Stimulated activated CD4-positive, alpha-beta T cell treated with anti-CD3 and anti-CD28 coated beads, Interleukin-2, amount 100 ng/mL, for 24 hours (primary cell): ENCODE measurements around the gene RPS25.
"Not testable (repeated sequence)": the region's sequence is repeated elsewhere in the genome, so short reads cannot be mapped to it uniquely, and the experiment has no call there.

Source experiments
- DNase-seq, 2 donors: peaks; one replicate each; pipeline ENCODE4 v3.0.0-alpha.2; 2020

The RPS25 gene

DNA sequence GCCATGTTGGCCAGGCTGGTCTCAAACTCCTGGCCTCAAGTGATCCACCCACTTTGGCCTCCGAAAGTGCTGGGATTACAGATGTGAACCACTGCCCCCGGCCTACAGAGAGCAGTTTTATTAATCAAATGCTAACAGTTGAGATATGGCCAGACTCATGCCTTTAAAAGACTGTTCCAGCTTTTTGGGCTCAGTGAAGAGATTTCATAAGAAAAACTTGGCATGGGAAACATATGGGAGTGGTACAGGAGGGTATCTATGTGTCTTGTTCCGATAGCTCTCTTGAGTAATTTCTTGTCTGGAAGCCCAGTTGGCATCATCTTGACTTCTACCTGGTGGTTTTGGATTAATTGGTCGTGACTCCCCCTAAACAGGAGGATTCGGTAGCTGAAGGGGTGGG, 20.7 kb upstream of the RPS25 start:
- no peak for DNase-seq

DNA sequence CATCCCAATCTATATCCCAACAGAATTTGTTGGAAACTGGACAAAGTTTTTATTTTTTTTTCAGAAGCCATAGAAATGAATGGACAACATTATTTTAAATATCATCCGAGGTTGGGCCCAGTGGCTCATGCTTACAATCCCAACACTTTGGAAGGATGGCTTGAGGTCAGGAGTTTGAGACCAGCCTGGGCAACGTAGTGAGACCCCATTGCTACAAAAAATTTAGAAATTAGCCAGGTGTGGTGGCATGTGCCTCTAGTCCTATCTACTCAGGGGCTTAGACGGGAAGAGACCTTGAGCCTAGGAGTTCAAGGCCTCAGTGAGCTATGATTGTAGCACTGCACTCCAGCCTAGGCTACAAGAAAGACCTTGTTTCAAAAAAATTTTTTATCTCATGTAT, 16.7 kb upstream of the RPS25 start:
- no peak for DNase-seq

DNA sequence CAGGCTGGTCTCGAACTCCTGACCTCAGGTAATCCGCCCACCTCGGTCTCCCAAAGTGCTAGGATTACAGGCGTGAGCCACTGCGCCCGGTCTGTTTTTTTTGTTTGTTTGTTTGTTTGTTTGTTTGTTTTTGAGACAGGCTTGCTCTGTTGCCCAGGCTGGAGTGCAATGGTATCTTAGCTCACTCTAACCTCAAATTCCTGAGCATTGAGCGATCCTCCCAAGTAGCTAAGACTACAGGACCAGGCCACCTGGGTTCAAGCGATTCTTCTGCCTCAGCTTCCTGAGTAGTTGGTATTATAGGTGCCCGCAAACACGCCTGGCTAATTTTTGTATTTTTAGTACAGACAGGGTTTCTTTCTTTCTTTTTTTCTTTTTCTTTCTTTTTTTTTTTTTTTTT, 15.3 kb upstream of the RPS25 start:
- DNase-seq: not testable (repeated sequence)

DNA sequence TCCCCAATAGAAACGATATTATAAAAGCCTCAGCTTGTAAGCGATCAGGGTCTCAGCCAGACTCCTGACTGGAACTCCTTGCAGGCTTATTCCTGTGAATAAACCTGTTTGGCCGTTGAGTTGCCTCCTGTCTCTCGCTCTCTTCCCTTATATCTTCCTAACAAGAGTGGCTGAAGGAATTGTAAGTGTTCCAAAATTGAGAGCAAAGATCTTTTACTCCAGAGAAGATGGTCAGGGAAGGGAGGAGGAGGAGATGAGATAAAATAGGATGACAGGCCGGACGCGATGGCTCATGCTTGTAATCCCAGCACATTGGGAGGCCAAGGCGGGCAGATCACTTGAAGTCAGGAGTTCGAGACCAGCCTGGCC, 13.8 kb upstream of the RPS25 start:
- no peak for DNase-seq

DNA sequence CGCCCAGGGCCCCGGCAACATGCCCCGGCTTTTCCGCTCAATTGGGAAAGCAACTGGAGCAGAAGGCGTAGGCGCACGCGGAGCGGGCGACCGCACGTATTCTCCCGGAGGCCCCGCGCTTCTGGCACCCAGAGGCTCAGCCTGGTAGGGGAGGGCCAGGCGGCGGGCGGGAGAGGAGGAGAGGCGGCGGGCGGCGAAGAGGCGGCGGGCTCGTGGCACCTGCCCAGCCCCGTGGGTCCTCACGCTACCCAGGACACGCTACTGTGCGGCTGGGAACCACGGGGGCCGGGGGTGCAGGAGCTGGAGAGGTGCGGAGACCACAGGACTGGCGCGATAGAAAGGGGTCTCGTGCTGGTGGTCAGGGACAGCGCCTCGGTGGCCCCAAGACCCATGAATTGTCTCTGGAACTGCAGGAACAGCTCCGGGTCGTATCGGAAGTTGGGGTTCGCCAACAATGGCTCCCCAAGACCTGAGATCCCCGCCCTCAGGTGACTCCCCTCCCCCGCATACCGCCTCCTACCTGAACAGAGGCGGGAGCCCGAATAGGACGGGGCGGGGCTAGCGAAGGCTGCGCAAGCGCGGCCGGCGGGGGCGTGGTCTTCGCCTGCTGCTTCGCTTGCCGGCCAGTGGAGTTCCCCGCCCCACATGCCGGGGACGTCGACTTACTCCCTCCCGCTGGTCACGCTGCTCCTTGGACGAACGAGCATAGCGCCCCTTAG, 12.3 kb upstream of the RPS25 start, which contains the start of gene SLC37A4:
TSS of gene SLC37A4 (minus strand) at position 549 of the 719 bp plus-strand sequence.
- DNase-seq: peak; percentile 97 to 100

DNA sequence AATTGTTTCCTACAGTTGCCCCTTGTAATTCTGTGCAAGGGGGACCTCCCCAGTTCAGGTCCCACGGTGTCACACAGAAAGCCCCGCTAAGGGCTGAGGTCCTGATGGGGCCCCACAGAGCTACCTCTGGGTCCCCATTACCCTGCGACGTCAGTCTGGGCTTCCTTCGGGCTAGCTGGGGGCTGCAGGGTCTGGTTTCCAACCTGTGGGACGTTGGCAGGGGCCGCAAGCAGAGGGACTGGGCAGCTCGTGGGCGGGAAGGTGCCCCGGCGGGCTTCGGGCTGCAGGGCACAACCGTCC, 11.8 kb upstream of the RPS25 start:
- no peak for DNase-seq

DNA sequence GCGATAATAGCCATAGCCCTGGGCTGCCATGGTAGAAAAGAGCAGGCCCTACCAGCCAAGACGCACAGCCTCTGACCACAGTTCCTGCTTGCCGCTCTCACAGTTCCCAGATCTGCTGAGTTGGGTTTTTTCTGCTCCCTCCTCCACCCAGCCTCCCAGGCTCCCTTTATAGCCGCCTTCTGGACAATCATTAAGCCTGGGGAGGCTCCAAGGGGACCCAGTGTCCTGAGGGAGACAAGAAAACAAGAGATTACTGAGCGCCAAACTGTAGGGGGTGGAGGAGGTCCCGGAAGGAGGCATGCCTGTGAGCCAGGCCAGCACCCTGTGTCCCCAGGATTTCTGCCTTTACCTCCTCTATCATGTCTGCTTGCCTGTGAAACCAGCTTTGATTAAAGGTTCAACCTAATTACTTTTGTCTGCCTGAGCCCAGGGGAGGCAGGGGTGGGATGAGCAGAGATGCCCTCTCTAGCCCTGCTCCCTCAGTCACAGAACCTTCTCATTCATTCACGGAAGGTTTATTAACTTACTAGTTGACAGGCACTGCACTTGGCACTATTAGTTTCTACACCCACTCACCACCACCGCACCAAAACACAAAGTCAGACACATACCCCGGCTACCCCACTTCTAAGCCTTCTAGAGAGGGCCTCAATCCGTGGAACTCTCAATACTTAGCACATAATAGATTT, 11.3 kb upstream of the RPS25 start:
- peak; percentile 52 to 67 for DNase-seq

DNA sequence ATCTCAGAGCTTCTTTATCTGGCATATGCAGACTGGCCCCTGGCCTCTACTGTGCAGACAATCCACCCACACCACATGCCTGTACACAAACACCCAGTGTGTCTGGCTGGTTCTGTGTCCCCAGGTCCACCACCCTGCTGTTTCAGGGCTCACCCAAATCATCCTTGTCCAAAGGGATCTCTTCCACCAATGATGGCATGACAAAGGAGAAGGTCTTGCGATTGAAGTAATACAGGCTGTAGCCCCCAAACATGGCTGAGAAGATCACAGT, 10.9 kb upstream of the RPS25 start:
- no peak for DNase-seq

DNA sequence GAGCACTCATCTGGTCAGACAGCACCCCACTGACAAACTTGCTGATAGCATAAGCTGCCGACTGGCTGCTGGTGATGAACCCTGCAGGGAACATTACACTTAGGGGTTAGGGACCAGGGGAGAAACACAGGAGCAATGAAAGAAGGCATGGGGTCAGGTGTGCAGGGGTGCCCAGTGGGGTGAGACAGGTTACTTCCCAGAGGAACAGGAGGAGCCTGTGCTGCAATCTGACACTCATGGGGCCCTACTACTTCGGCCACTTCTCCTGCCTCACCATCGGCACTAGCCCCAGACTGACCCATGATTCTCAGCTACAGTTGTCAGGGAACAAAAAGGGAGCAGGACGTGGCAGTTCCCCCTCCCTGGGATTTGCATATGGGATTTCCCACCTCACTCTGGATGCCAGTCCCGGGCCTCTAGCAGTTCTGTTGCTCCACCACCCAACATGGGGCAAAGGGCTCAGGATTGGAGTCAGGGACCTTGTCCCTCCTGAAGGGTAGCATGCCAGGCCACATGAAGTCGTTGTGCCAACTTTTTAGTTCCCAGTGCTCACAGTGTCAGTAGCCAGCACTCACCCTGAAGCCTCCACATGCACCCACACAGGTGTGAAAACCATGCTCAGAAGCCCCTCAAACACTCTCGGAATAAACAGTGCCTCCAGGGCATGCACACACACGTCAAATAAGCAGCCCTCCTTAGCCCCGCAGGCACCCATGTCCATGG, 10.4 kb upstream of the RPS25 start:
- no peak for DNase-seq

DNA sequence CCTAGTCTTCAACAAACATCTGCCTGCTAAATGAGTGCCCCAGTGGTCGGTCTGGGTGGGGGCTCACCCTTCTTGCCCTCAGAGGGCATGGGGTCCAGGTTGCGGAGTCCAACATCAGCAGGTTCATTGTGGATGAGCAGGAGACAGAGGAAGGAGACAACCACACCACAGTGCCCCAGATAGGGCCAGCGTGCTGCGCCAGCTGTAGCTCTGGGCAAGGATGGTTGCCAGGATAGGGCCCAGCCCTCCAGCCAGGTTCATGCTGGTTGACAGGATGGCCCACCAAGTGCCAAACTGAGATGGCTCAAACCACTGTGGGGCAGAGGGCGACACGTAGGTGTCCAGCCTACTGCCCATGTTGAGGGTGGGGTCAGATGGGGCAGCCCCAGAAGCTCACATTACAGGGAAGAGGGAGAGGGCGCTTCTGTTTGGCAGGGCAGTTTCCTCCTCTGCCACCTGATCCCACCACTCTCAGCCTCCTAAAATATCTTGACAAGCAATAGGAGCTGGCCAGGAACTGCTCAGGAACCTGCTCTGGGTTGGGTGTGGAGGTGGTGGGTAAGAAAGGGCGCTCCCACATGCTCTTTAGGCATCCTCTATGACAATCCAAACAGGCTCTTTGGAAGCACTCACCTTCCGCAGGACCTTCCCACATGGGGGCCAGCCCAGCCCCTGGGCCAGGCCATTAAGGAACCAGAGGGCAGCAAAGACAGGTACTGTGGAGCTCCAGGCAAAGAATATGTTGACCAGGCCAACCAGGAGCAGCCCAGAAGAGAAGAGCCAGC, 9.6 kb upstream of the RPS25 start:
- DNase-seq: no peak

DNA sequence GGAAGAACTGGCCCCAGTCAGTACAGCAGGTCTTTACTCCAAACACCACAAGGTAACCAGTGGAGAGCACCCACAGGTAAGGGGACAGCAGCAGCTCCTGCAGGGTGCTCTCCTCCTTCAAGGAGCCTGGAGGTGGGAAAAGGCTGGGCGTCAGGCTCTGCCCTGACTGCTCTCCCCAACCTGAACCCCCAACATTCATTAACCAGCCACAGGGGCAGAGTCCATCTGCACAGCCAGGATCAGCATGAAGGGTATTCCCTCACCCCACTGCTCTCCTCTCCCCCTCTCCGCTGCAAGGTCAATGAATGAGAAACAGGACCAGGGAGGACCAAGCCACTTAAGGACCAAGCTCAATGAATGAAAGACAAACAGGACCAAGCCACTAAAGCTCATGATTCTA, 8.8 kb upstream of the RPS25 start:
- no peak for DNase-seq

DNA sequence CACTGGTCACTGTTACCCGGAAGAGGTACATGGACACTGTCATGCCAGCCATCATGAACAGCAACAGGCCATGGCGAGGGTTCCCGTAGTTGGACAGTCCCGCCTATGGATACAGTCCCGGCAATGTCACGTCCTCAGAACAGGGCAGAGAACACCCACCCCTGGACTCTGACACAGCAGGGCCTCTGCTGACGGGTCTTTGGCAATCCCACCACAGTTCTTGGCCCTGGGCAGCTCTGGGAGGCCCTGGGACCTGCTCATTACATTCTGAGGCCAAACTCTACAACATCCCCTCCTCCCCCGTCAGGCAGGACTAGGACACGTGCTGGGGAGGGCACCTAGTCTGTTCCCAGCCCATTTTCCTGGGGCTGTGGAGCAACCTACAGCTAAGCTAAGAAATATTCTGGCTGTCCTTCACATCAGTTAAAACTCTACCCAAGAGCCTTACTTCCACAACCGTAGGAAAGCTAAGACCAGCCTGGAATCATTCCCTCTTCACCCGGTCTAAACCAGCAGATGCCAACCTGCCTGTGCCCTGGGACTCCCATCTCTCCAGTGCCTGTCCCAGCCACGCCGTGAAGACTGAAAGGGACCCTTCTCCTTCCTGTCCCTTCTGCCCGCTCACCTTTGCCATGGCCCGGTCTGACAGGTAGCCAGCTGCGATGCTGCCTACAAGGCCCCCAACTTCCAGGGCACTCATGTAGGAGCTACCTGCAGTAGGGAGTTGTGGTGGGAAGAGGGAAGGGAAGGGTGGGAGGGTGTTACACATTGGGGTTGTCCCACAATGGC, 8.0 kb upstream of the RPS25 start:
- DNase-seq: no peak

DNA sequence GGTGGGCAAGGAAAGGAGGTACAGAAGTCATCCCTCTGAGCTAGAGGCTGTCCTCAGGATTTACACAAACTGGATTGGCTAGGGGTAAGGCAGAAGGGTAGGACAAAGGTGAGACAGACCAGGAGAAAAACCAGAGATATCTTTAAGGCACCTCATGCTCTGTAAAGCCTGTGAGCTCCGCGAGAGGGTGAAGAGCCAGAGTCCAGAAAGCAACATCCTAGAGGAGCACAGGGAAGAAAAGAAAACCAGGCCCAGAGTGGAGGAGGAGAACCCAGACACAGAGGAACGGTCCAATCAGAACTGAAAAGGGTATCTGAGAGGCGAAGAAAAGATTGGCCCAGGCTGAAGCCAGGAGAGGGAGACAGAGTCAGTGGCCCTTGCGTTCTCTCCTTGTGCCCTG, 7.4 kb upstream of the RPS25 start:
- no peak for DNase-seq

DNA sequence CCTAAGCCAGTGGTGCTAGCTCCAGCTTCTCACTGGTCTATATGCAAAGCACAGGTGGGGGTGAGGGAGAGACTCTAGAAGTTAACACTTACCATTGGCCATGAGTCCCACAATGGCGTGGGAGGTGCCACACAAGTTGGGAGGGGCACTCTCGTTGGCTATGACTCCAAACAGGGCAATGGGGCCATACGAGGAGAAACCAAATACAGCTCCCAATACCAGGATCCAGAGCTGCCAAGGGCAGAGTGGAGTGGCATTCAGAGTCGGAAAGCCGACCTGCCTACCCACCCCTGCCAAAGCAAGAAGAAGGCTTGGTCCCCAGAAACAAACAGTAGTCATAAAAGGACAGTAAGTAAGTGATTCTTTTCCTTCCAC, 6.9 kb upstream of the RPS25 start:
- no peak for DNase-seq

DNA sequence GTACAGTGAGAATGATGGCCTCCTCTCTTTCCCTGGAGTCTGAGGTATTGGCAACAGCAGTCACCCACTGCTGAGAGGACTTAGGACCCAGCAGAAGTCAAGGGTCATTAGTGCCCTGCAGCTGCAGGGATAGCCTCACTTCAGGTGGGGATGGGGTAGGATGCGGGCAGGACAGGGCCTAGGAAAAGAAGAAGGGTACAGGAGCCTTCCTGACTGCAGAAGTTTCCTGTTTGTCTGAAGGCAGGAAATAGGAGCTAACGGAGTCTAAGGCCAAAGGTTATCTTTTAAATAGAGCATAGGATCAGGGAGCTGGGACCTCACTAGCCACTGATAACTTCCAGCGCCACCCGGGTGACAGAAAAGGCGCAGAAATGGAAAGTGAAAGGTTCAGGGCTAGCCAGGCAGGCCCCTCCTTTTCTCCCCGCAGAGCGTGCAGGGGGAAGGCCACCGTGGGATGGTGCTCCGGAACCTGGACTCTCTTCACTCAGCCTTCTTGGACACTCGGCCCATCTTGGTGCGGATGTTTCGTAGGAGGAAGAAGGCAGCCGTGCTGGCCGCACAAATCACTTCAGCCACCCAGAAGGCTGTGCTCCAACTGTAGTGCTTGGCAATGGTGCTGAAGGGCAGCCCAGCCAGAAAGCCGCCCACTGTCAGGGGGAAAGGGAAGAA, 6.4 kb upstream of the RPS25 start:
- no peak for DNase-seq

DNA sequence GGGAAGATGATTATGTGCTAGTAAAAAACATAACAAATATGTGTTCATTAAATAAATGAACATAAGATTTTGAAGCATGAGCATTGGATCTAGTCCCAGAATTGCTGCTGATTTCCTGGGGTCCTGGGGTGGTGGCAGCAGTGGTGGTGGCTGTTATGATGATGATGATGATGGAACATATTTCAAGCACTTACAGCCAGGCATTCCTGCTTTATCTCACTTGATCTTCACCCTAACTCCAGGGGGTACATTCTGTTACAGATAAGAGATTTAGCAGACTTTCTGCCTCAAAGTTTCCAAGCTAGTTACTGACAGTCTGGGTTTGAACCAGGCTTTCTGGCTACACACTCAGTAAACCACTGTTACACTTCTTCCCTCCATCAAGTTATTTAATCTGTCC, 5.6 kb upstream of the RPS25 start:
- no peak for DNase-seq

DNA sequence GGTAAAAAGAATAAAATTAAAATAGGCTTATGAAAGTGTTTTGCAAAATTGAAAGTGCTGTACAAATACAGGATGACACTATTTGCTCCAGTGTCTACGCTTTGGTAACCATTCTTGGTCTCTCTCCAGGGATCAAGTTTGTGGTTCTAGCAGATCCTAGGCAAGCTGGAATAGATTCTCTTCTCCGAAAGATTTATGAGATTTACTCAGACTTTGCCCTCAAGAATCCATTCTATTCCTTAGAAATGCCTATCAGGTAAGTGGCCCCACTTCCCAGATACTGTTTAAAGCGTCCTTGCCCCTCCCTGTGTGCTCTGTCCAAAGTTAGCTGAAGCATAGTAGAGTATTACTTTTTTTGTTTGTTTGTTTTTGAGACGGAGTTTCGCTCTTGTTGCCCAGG, 3.5 kb upstream of the RPS25 start:
- no peak for DNase-seq

DNA sequence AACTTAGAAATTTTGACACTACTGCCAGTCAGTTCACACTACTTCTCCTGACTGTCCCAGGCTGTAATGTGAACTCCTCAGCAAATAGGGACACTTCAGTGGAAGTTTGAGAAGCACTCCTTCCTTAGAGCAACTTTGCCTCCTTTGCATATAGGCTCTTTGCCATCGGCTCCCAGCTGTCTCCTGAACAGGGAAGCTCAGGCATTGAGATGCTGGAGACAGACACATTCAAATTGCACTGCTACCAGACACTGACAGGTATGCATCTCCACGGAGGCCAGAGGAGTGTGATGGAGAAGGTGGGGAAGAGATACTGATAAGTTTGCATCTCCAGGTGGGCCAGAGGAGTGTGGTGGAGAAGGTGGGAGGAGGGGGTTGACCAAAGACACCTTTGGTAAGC, 1.9 kb upstream of the RPS25 start:
- no peak for DNase-seq

DNA sequence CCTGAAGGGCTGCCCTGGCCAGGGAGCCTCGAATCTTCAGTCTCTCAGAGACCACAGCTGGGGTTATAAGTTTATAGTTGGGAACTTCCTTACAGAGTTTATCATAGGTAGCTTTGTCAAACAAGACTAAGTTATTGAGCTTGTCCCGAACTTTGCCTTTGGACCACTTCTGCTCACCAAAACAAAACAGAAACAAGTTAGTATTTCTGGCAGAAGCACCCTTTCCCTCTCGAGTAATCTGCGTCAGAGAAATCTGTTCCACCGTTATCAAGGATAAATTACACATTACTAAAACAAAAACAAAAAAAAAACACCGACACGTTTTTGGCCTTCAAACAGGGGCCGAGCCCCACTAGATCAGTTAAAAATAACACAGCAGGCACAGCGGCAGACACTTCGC, 766 bp downstream of the RPS25 start:
- DNase-seq: not testable (repeated sequence)

DNA sequence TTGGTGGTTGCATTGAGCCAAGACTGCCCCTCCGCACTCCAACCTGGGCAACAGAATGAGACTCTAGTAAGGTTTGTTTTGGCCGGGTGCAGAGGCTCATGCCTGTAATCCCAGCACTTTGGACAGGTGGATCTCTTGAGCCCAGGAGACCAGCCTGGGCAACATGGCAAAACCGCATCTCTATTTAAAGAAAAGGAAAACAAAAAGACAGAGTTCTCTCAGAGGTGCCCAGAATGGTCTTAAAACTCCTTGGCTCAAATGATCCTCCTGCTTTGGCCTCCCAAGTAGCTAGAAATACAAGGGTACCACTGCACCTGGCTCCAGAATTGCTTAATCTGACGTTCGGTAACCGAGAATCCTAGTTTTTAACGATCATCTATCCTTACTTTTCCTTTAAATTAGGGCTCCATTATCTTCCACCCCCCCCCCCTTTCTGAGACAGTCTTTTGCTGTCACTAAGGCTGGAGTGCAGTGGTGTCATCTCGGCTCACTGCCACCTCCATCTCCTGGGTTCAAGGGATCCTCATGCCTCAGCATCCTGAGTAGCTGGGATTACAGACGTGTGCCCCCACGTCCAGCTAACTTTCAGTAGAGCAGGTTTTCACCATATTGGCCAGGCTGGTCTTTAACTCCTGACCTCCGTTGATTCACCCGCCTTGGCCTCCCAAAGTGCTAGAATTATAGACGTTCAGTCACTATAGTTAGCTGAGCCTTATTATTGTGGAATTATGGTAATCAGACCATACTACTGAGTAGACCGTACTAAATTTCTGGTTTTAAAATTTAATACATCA, 1.7 kb downstream of the RPS25 start:
- DNase-seq: no peak

DNA sequence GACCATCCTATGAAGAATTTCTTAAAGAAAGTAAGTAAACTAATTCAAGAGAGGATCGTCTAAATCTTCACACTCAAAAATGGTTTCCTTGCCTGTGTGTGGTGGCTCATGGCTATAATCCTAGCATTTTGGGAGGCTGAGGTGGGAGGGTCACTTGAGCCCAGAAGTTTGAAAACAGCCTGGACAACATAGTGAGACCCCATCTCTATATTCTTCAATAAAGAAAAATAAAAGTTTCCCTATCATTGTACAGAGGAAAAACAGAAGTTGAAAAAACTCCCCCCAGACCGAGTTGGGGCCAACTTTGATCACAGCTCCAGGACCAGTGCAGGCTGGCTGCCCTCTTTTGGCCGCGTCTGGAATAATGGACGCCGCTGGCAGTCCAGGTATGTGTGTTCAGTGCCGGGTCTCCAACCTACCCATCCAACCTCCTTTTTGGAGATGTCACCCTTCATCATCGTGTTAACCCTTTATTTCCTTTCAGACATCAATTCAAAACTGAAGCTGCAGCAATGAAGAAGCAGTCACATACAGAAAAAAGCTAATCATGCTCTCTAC, 3.0 kb downstream of the RPS25 start:
- no peak for DNase-seq
